GM12878 (cell line): ENCODE results near the gene DGCR8. TPM values are rescaled to one million over a fixed set of nuclear protein-coding genes. Genes with fewer than 3 reads are reported as not detected.

Experiments
- ATAC-seq: fragments of 200-7000 bp; cut with Tn5 transposase; 3 replicates; pipeline ENCODE4 v1.9.1; 2020; ENCODE audit warnings: mild to moderate bottlenecking, moderate library complexity
- BruUV-seq: library from RNA; stranded (reverse); fragments of 400-500 nt; replicated peaks from 2 replicates; lab custom pipeline; 2021; lab: Mats Ljungman, UMichigan
- CTCF ChIA-PET: fragments of 300-600 bp; sonication (Branson Sonifier 250); formaldehyde crosslinking; extraction: SDS; loops from one replicate; lab custom pipeline; 2021; ENCODE audit warnings: inconsistent platforms; lab: Yijun Ruan, JAX
- POLR2A ChIA-PET: fragments of 350-600 bp; formaldehyde crosslinking; extraction: SDS; loops from one replicate; lab custom pipeline; 2021; ENCODE audit warnings: inconsistent platforms; lab: Charles Lee
- RAD21 ChIA-PET: fragments of 300-600 bp; sonication (Branson Sonifier 250); formaldehyde crosslinking; loops from one replicate; lab custom pipeline; 2023; ENCODE audit warnings: antibody characterized with exemption; ENCODE audit not compliant: unreplicated experiment; lab: Charles Lee
- SMC1A ChIA-PET: fragments of 300-600 bp; sonication (Branson Sonifier 250); formaldehyde crosslinking; loops from one replicate; lab custom pipeline; 2023; ENCODE audit not compliant: unreplicated experiment, uncharacterized antibody; lab: Charles Lee
- DNase-seq: peaks from one replicate; pipeline ENCODE4 v3.0.0-alpha.2; 2011; ENCODE audit warnings: low read depth, low spot score
- FAIRE-seq: peaks from 3 replicates; lab custom pipeline; 2011; peaks lifted over from hg19 to GRCh38; lab: Jason Lieb, UNC
- H2AFZ ChIP-seq: 2 replicates; pipeline ENCODE4 v1.6.0; 2011; ENCODE audit warnings: low read depth, low read length, control low read depth; ENCODE audit not compliant: control insufficient read depth
- H3K27ac ChIP-seq: 2 replicates; pipeline ENCODE4 v1.5.1; 2011; ENCODE audit warnings: control low read depth; ENCODE audit not compliant: control insufficient read depth, insufficient read depth
- H3K27me3 ChIP-seq, 2 experiments: replicated peaks in 1 of 2; 2 replicates each; pipeline versions ENCODE4 v1.6.0 to v1.6.1; 2011; ENCODE audit warnings: low read length in 1 of 2; ENCODE audit not compliant: control insufficient read depth in 2 of 2, insufficient read depth in 2 of 2
- H3K36me3 ChIP-seq, 2 experiments: 2 replicates each; pipeline ENCODE4 v1.5.1; 2011; ENCODE audit warnings: low read length in 1 of 2; ENCODE audit not compliant: control insufficient read depth in 2 of 2, insufficient read depth in 2 of 2
- H3K4me1 ChIP-seq: 2 replicates; pipeline ENCODE4 v1.6.1; 2011; ENCODE audit warnings: mild to moderate bottlenecking, low read length, moderate library complexity, mixed read lengths; ENCODE audit not compliant: control insufficient read depth, insufficient read depth
- H3K4me2 ChIP-seq: 2 replicates; pipeline ENCODE4 v1.6.0; 2011; ENCODE audit warnings: control low read depth; ENCODE audit not compliant: control insufficient read depth, insufficient read depth
- H3K4me3 ChIP-seq: fragments of 200-600 bp; sonication (generic); 2 replicates; pipeline ENCODE4 v1.5.1; 2016
- H3K79me2 ChIP-seq: 2 replicates; pipeline ENCODE4 v1.6.0; 2011; ENCODE audit warnings: low read length; ENCODE audit not compliant: control insufficient read depth, insufficient read depth
- H3K9ac ChIP-seq: 2 replicates; pipeline ENCODE4 v1.8.0; 2011; ENCODE audit warnings: low read length, control low read depth, mixed read lengths; ENCODE audit not compliant: control insufficient read depth, insufficient read depth
- H3K9me3 ChIP-seq: replicated peaks from 3 replicates; pipeline ENCODE4 v1.5.1; 2011; ENCODE audit warnings: mild to moderate bottlenecking, low read length; ENCODE audit not compliant: control insufficient read depth, insufficient read depth
- H4K20me1 ChIP-seq: 2 replicates; pipeline ENCODE4 v1.6.0; 2011; ENCODE audit not compliant: control insufficient read depth, insufficient read depth
- CBFB ChIP-seq: IDR thresholded peaks from 2 replicates; pipeline ENCODE4 v1.6.1; 2016; ENCODE audit warnings: antibody characterized with exemption, low read depth
- DPF2 ChIP-seq: fragments of 450-650 bp; IDR thresholded peaks from 2 replicates; pipeline ENCODE4 v1.6.1; 2017; ENCODE audit warnings: mild to moderate bottlenecking
- E4F1 ChIP-seq: fragments of 450-650 bp; IDR thresholded peaks from 2 replicates; pipeline ENCODE4 v1.6.1; 2018; ENCODE audit warnings: borderline replicate concordance, mild to moderate bottlenecking; ENCODE audit not compliant: partially characterized antibody
- EP300 ChIP-seq, 2 experiments: fragments of 150-350 bp in 1 of 2; IDR thresholded peaks; 2 replicates each; pipeline ENCODE4 v1.6.1; 2011 to 2012; ENCODE audit warnings: low read depth in 2 of 2, low read length in 2 of 2, borderline replicate concordance in 1 of 2, improper control_type of control experiment in 1 of 2, inconsistent platforms in 1 of 2; ENCODE audit not compliant: control insufficient read depth in 1 of 2
- FOS ChIP-seq: IDR thresholded peaks from 3 replicates; pipeline ENCODE4 v1.6.1; 2011; ENCODE audit warnings: borderline replicate concordance; ENCODE audit not compliant: insufficient read length; ENCODE audit errors: extremely low read depth
- JUND ChIP-seq: IDR thresholded peaks from 2 replicates; pipeline ENCODE4 v1.6.1; 2012; ENCODE audit warnings: low read depth, mild to moderate bottlenecking, low read length, improper control_type of control experiment, moderate library complexity
- KLF5 ChIP-seq: fragments of 450-650 bp; IDR thresholded peaks from 2 replicates; pipeline ENCODE4 v1.6.1; 2014; ENCODE audit warnings: mild to moderate bottlenecking; ENCODE audit not compliant: partially characterized antibody
- NFYB ChIP-seq: IDR thresholded peaks from 2 replicates; pipeline ENCODE4 v1.6.1; 2011; ENCODE audit warnings: low read depth, mild to moderate bottlenecking, low read length, improper control_type of control experiment, moderate library complexity; ENCODE audit not compliant: insufficient read depth
- RB1 ChIP-seq: fragments of 450-650 bp; formaldehyde crosslinking; IDR thresholded peaks from 2 replicates; pipeline ENCODE4 v1.6.1; 2017; ENCODE audit warnings: mild to moderate bottlenecking, borderline replicate concordance
- RUNX3 ChIP-seq: IDR thresholded peaks from 2 replicates; pipeline ENCODE4 v1.6.1; 2012; ENCODE audit warnings: low read length, inconsistent platforms
- SIX5 ChIP-seq: IDR thresholded peaks from 2 replicates; pipeline ENCODE4 v1.6.1; 2011; ENCODE audit warnings: mild to moderate bottlenecking, low read depth, low read length, moderate library complexity; ENCODE audit not compliant: severe bottlenecking
- ZBTB40 ChIP-seq: fragments of 450-650 bp; IDR thresholded peaks from 2 replicates; pipeline ENCODE4 v1.6.1; 2016; ENCODE audit warnings: mild to moderate bottlenecking, moderate library complexity, borderline replicate concordance
- ZNF217 ChIP-seq: fragments of 450-650 bp; IDR thresholded peaks from 2 replicates; pipeline ENCODE4 v1.6.1; 2017; ENCODE audit warnings: antibody characterized with exemption, mild to moderate bottlenecking
- ZNF622 ChIP-seq: fragments of 450-650 bp; IDR thresholded peaks from 2 replicates; pipeline ENCODE4 v1.6.1; 2017; ENCODE audit warnings: mild to moderate bottlenecking, inconsistent platforms
- WGBS: methylation state at CpG from one replicate; pipeline ENCODE4 v1.1.6; 2016; ENCODE audit warnings: low lambda C conversion rate; ENCODE audit not compliant: insufficient replicate concordance, insufficient coverage; ENCODE audit errors: missing lambda C conversion rate; 5-methylcytosine and 5-hydroxymethylcytosine counted together
- in situ Hi-C: fragments of 300-500 bp; cut with MboI; formaldehyde crosslinking; loops from 9 replicates; pipeline ENCODE4 v1.14.3; 2018; ENCODE audit warnings: mixed read lengths
- intact Hi-C: fragments of 100-400 bp; cut with micrococcal nuclease; formaldehyde crosslinking; loops from one replicate; pipeline ENCODE4 v1.14.2; 2022; ENCODE audit not compliant: unreplicated experiment
- polyA plus RNA-seq, 11 experiments: library from polyadenylated mRNA; depleted of rRNA in 4 of 11; unstranded in 6 of 11; stranded (reverse) in 5 of 11; fragments of >200 nt; fragmentation: Nextera tagmentation in 4 of 11; fragmentation: Illumina TruSeq in 1 of 11; extraction: Ambion mirVana in 4 of 11; extraction: Trizol in 1 of 11; gene quantifications; 1 replicate in 1 of 11; 2 replicates in 10 of 11; pipeline versions ENCODE4 v1.2.1 to v1.2.3, GENCODE V29; 2011 to 2016; ENCODE audit warnings: inconsistent platforms in 2 of 11, missing spikeins in 2 of 11, low read depth in 1 of 11
- total RNA-seq, 4 experiments: library from RNA; depleted of rRNA in 3 of 4; stranded (reverse); fragments of >200 nt in 3 of 4; fragmentation: Illumina TruSeq in 1 of 4; extraction: Trizol in 1 of 4; gene quantifications; 2 replicates each; pipeline versions ENCODE4 v1.2.1 to v1.2.3, GENCODE V29; 2013 to 2021
- TF ChIP-seq, protein P1 (sequence below): IDR thresholded peaks from 2 replicates; pipeline ENCODE4 v1.6.1; 2012; ENCODE audit warnings: low read depth, low read length, improper control_type of control experiment

Gene DGCR8
- total and polyA plus RNA-seq, 10 of the 15 experiments (the other 5 are each of a cell fraction or from before 2014, with no cell fraction given), result 1.2 to 35.1 (median 17.2) TPM

DNA sequence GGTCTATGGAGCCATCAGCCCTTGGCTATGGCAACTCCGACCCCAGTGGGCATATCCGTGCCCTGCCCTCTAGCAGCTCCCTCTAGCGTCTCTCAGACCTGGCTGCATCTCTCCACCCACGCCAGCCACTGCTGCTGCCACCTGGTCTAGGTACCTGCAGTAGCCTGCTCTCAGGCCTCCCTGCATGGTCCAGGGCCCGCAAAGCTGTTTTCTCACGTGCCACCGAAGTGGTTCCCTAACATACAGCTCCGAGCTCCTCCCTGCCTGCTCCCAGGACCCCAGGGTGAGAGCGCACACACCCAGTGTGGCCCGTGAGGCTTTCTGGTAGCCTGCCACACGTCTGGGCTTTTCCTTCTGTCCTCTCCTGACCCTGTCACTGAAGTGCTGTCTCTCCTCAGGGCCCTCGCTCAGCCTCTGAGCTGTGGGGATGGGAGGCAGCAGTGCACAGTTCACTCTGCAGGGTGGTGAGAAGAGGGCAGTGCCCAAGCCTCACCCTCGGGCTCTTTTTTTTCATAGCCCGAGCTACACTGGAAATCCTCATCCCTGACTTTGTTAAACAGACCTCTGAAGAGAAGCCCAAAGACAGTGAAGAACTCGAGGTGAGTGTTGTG is 14.3 kb downstream of the DGCR8 start:
- intact Hi-C loops, result no loop called here
- WGBS, result 94% methylated on average over 15 of the region's 15 CpGs
- ATAC-seq (no peak), FAIRE-seq (no peak), DNase-seq (no peak)
- Histone ChIP-seq H3K36me3 (peaks cover 35 to 37% of the 10 kb centered on the region in 2 experiments), H3K4me3 (no peak overlapping the region), H3K79me2 (no peaks in the 10 kb centered on the region), H3K4me1 (no peaks in the 10 kb centered on the region), H3K27me3 (no peaks in the 10 kb centered on the region), H2AFZ (no peak overlapping the region), H3K9me3 (no peaks in the 10 kb centered on the region), H4K20me1 (no peaks in the 10 kb centered on the region), H3K9ac (no peak overlapping the region), H3K4me2 (no peak overlapping the region), H3K27ac (no peak overlapping the region)
- BruUV-seq, result no TSS peak
- TF ChIP-seq RB1 (no peak), RUNX3 (no peak), FOS (no peak), NFYB (no peak), EP300 (IDR thresholded peaks at IDR 0.05; ENCODE audit: borderline replicate concordance in 1 of 2, control insufficient read depth in 1 of 2, low read depth in 2 of 2, low read length in 2 of 2) (no peak), SIX5 (no peak), ZNF622 (no peak), DPF2 (no peak), E4F1 (no peak), ZNF217 (no peak), KLF5 (no peak), JUND (no peak), ZBTB40 (no peak), CBFB (no peak)
- TF ChIP-seq, protein P1, sequence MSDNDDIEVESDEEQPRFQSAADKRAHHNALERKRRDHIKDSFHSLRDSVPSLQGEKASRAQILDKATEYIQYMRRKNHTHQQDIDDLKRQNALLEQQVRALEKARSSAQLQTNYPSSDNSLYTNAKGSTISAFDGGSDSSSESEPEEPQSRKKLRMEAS, result no peak
- CTCF ChIA-PET, result no interaction called here
- RAD21 ChIA-PET, result no interaction called here
- SMC1A ChIA-PET, result no interaction called here
- in situ Hi-C loops, result no loop called here
- POLR2A ChIA-PET, result no interaction called here
